Measurements from ENCODE around the gene SLC12A3.
"Not testable (repeated sequence)": the region's sequence is repeated elsewhere in the genome, so short reads cannot be mapped to it uniquely, and the experiment has no call there.

SLC12A3 gene

DNA sequence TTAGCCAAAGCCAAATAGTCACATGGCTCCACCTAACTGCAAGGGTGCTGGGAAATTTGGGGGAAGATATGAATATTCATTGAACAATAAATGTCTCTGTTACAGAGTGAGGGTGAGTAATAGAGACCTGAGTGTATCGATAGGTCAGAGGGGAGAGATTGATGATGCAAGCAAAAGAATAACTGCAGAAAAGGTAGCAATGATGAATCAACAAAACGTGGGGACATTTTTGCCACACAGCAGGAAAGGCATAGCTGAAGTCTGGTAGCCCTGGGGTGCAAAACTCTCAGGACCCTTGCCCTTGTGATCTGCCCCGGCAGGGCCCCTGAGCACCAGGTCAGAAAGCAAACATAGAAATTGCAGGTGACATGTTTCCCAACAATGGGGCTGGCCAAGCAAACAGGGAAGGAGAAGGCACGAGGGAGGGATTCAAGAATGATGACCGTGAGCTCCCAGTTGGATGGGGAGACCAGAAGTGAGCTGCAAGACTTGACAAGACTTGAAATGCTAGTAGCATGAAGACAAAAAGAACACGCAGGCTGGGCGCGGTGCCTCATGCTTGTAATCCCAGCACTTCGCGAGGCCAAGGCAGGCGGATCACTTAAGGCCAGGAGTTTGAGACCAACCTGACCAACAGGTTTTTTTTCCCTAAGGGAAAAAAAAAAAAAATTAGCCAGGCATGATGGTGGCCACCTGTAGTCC, 54.2 kb downstream of the SLC12A3 start:
- DNase-seq (ENCODE audit: low read depth), result no peak

DNA sequence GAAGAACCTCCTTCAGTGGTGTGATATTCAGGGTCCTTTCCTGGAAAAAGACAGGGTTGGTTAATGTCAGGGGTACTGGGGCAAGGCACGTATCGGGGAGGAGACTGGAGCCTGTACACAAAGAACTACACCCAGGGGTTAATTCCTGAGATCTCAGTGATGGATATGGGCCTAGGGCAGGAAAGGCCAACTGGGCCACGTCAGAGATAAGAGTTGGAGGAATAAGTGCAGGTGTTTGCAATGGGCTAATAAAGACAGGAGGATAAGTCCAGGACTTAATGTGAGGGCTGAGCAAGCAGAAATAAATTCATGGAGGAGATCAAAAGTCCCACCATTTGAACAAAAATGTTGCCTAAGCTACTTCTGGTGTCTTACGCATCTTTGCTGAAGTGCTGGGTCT, 56.6 kb downstream of the SLC12A3 start:
- no peak for DNase-seq (ENCODE audit: low read depth)

DNA sequence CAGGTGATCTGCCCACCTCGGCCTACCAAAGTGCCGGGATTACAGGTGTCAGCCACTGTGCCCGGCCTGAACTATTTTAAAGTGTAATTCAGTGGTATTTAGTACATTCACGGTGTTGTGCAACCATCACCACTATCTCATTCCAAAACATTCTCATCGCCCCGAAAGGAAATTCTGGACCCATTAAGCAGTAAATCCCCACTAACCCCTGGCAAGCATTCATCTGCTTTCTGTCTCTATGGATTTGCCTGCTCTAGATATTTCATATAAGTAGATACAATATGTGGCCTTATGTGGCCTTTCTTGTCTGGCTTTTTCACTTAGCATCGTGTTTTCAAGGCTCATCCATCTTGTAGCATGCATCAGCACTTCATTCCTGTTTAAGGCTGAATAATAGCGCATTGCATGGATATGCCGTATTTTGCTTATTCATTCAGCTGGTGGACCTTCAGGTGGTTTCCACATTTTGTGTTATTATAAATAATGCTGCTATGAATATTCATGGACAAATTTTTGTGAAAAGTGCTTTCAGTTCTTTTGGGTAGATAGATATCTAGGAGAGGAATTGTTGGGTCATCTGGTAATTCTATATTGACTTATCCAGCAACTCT, 58.6 kb downstream of the SLC12A3 start:
- DNase-seq (ENCODE audit: low read depth), result no peak

DNA sequence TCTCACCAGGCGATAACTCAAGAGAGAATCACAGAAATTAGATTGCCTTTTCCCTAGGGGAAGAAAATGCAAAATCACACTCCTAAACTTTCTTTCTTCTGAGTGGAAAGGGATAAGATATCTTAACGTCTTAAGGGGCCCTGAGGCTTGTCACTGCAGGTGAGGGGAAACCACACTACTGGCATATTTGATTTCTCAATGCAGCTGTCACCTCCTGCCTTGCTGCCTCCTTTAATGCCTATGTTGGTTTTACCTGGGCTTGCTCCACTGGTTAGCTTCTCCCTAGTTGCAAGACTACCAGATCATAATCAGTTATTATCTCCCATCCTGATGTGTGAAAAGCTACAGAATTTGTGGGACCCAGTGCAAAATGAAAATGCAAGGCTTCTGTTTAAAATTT, 62.5 kb downstream of the SLC12A3 start:
- no peak for DNase-seq (ENCODE audit: low read depth)

DNA sequence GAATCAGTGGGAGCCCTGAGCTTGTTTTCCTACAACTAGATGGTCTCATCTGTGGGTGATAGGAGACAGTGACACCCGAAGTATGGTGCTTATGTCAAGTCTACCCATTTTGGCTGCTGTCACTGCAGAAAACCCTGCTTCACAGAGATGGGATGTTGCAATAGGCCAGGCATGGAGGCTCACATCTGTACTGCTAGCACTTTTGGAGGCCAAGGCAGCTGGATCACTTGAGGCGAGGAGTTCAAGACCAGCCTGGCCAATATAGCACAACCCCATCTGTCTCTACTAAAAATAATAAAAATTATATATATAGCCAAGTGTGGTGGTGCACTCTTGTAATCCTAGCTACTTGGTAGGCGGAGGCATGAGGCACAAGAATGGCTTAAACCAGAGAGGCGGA, 64.6 kb downstream of the SLC12A3 start:
- no peak for DNase-seq (ENCODE audit: low read depth)

DNA sequence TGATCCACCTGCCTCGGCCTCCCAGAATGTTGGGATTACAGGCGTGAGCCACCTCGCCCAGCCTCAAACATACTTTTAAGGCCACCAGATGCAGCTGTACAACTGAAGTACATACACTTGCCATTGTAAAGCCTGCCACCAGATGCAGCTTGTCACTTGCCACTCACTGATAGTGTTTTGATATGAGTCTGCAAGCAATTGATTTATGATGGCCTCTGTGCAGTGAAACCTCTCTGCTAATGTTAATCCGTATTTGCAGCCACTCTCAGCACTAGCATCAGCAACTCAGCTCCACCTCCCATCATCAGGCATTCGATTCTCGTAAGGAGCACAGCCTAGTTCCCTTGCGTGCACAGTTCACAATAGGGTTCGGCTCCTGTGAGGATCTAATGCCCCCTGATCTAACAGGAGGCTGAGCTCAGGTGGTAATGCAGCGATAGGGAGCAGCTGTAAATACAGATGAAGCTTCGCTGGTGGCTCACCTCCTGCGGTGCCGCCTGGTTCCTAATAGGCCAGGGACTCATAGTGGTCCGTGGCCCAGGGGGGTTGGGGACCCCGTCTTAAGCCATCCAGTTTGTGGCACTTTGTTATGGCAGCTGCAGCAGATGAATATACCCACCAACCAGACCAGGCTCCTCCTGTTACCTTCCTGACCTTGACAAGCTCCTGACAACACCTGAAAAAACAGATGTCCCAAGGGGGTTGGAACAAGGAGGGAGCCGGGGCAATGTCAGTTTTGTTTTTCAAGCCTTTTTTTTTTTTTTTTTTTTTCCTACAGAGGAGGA, 65.7 kb downstream of the SLC12A3 start:
- DNase-seq (ENCODE audit: low read depth), result no peak

DNA sequence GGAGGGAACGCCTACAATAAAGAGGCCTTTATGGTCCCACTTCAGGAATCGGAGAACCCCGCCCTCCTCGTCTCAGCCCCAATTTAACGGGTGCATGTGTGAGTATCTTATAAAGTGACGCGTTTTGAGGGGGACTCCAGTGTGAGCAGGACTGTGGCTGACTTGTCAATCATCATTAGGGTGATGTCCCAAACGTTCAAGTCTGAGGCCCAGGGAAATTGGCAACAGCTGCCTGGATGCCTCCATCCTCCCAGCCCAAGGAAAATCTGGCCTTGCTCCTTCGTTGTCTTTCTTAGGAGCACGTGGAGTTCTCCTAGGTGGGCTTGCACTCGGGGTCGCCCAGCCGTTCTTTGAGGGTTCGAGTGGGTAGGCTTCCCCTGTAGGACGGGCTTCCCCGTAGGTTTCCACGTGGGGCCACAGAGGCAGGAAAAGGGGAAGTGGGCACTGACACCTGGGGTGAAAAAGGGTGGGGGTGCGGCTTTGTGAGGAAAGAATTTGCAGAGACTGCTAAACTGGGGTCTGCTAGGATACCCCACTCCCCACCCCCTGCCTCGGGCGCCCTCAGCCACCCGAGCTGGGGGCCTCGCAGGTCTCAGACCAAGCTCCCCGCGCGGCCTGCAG, 66.4 kb downstream of the SLC12A3 start:
- no peak for DNase-seq (ENCODE audit: low read depth)

DNA sequence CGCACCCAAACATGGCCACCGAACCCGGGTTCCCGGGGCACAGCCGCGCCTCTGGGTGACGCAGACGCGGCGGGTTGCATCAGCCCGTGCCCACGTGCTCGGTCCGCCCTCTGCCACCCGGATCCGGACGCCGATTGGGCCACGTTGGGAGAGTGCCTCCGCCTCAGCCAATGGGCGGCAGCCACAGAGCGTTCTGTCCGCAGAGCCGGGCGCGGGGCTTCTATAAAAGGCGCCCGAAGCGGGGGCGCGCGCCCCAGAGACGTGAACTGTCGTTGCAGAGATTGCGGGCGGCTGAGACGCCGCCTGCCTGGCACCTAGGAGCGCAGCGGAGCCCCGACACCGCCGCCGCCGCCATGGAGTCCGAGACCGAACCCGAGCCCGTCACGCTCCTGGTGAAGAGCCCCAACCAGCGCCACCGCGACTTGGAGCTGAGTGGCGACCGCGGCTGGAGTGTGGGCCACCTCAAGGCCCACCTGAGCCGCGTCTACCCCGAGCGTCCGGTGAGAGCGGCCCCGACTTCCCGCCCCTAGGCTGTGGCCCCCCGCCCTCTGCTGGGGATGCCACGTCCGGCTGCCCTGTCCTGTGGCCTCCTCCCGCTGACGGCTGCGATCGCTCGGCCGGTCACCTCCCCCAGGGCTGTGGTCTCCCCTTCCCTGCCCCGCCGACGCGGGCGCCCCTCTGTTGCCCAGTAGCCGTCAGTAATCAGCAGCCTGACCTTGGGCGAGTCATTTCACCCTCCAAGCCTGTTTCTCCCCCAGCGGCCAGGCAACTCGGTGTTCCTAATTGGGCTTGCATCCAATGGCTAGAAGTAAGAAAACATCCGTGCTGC, 67.1 kb downstream of the SLC12A3 start, which contains the start of gene HERPUD1:
TSS of gene HERPUD1 (plus strand) at position 251 of the 829 bp plus-strand sequence. CDS start at position 354, 103 bp downstream.
- DNase-seq (ENCODE audit: low read depth), result peak; percentile 97

DNA sequence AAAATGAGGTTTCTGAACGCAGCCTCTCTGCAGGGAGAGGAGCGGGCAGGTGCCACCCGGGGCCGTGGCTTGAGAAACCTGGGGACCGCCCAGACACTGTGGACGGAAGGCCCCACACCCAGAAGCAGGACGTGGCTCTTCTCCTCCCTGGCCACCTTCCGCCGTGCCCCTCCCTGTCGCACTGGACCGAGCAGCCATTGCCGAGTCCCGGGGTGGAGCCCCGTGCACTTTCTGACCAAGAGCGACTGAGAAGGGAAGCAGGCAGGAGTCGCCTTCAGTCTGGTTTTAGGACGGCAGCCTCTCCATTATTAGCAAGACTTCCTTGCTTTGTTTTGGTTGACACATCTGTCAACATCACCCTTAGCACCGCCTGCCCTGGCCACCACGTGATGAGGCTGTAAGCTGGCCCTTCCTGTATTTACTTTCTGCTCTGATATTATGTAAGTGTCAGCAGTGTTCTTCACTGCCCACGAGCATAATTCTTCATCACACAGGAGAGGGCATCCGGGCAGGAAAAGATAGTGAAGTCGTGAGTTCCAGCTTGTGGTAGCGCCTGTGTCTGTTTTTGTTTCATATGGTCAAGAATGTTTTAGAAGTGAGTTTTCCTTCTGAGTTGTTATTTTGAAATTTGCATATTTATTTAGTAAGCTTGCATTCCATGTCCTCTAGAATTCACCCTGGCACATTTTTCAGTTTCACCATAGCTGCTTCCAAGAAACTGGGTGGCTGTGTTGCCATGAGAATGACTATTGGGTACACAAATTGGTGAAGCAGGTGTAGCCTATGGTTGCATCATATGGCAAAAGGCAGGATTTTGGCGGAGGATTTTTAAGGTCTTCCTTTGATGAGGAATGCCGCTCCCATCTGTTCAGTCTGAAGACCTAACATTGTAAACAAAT, 68.0 kb downstream of the SLC12A3 start:
- peak; percentile 67 for DNase-seq (ENCODE audit: low read depth)

DNA sequence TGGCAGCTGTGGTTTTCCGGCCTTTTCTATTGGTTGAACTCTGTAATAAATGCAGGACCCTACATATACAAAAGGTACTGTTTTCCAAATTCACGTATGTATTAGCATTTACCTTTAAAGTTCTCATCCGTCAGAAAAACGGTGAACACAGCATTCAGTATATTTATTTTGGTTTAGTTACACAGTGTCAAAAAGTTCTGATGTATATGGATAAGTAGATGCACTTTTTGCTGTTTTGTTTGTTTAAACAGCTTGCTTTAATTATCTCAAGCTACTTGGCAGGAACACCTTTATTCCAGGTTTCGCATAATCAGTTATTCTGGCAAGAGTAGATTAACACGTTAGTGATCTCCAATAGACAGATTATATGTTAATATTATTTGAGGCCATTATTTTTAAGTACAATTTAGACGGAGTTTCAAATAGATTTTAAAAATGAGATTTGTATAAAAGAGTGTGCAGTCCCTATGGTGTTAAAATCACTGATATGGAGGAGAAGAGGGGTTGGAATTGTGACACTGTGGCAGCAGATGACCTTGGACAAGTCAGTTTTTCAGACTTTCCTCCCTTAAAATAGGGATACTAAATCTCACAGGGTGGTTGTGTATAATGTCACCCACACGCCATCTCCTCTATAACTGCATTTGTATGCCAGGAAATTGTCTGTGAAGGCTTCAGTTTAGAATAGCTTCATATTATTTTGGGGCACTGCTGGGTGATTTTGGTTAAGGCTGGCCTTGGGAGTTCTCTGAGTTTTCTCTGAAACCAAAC, 69.0 kb downstream of the SLC12A3 start:
- DNase-seq (ENCODE audit: low read depth), result no peak

DNA sequence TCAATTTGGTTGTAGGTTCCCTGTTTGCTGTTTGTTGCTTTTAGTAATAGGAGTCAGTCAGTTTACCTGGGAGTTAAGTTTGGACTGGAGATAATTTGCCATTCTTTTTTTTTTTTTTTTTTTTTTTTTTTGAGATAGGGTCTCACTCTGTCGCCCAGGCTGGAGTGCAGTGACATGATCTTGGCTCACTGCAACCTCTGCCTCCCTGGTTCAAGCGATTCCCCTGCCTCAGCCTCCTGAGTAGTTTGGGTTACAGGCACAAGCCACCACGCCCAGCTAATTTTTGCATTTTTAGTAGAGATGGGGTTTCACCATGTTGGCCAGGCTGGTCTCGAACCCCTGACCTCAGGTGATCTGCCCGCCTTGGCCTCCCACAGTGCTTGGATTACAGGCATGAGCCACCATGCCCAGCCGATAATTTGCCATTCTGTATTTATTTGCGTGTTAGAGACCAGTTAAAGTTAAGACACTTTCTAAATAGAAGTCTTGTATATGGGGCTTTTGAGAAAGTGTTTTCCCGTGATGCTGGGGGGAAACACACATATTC, 69.7 kb downstream of the SLC12A3 start:
- DNase-seq (ENCODE audit: low read depth), result not testable (repeated sequence)

DNA sequence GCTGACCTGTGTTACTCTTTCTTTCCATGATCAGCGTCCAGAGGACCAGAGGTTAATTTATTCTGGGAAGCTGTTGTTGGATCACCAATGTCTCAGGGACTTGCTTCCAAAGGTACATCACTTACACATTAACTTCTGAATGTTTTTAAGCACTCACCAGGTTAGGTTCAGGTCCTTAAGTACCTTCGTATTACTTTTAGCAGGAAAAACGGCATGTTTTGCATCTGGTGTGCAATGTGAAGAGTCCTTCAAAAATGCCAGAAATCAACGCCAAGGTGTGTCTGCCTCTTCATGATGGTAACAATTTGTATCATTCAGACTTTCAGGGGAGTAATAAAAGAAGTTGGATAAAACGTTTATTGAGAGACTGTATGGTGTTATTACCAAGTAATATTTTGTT, 70.2 kb downstream of the SLC12A3 start:
- no peak for DNase-seq (ENCODE audit: low read depth)

DNA sequence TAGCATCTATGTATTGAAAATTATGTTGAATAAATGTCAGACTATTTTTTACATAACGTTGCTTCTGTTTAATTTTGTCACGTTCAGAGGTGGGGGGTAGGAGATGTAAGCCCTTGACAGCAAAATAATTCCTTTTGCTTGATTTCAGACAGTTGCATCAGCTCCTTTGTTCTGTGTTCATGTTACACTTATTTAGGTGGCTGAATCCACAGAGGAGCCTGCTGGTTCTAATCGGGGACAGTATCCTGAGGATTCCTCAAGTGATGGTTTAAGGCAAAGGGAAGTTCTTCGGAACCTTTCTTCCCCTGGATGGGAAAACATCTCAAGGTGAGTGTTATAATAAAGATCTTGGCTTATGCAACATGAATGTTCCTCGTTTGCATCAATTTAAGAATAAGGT, 71.5 kb downstream of the SLC12A3 start:
- peak; percentile 53 for DNase-seq (ENCODE audit: low read depth)

DNA sequence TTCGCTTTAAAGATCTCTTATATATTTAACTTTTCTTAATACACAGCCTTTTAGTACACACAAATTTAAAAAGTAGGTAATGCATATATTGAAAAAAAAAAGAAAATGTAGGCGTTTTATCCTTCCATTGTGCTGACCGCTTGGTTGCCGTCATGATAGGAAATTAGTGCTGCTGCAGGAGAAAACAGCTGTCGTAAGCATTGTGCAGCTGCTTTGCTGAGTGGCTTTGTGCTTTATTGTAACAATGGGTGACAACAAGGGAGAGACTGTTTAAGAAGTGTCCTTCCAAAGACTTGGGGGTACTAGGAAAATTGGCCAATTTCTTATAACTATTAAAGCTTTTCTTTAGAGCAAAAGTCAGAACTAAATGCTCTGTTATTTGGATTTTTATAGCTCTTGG, 71.9 kb downstream of the SLC12A3 start:
- no peak for DNase-seq (ENCODE audit: low read depth)

DNA sequence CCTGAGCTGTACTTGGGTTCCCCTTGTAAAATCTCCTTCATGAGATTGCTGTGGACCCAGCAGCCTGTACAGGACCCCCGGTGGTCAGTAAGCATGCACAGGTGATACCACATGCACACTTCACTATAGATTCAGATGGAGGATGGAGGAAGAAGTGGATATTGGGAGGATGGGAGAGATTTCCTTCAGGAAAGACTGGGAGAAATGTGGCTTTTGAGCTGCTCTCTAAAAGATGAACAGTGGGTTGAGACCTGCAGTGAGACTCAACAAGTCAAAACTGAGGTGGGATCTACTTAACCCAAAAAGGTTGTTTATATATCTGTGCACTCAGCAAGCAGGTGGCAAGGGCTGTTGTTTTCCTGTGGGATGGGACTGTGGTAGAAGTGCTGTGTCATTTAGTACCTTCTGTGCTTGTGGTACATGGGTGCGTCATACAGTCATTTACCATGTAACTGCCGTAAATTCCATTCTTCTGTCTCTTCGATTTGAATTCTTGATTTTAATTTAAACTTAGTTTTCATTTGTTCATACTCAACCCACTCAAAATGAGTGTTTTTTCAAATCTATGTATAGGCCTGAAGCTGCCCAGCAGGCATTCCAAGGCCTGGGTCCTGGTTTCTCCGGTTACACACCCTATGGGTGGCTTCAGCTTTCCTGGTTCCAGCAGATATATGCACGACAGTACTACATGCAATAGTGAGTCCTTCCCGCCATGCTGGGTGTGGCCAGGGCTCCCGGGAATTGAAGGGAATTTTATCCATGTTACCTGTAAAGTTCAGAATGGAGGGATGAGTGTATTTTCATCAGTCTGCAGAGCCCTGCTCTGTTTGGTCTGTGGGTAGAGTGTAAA, 73.9 kb downstream of the SLC12A3 start:
- no peak for DNase-seq (ENCODE audit: low read depth)

DNA sequence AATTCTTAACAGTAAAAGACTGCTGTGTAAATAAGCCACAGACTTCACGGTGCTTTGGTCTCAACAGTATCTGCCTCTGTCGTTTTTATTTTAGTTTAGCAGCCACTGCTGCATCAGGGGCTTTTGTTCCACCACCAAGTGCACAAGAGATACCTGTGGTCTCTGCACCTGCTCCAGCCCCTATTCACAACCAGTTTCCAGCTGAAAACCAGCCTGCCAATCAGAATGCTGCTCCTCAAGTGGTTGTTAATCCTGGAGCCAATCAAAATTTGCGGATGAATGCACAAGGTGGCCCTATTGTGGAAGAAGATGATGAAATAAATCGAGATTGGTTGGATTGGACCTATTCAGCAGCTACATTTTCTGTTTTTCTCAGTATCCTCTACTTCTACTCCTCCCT, 74.8 kb downstream of the SLC12A3 start:
- no peak for DNase-seq (ENCODE audit: low read depth)

DNA sequence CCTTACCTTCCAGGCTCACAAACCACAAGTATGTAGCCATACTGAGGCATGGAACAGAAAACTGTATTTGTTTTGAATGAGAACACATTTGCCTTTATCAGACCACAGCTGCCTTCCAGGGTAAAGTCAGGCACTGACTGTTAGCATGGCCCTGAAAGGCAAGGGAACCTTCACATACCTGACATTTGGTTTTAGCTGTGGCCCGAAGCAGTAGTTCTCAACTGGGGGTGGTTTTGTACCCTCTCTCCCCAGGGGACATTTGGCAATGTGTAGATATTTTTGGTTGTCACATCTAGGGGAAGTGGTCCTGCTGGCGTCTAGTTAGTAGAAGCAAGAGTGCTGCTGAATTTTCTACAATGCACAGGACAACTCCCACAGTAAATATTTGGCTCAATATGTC, 76.1 kb downstream of the SLC12A3 start:
- no peak for DNase-seq (ENCODE audit: low read depth)

DNA sequence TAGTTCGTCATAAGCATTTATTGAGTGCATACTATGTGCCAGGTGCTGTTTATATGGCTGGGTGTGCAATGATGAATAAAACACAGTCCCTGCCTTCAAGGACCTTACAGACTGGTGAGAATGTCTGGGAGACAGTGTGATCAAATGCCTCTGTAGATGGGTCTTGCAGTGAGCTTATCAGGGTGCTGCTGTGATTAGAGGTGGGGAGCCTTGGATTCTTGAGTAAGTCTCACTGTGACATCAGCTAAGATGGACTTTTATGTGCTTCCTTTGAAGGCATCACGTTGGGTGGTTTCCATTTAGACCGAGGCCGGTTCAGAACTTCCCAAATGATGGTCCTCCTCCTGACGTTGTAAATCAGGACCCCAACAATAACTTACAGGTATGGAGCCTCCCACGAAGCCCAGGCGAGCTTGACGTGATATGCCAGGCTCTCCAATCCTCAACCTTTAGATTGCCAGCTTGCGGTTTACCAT, 76.9 kb downstream of the SLC12A3 start:
- DNase-seq (ENCODE audit: low read depth), result no peak
